K562 (cell line): ENCODE results near the gene TBRG4. TPM values are rescaled to one million over a fixed set of nuclear protein-coding genes. Genes with fewer than 3 reads are reported as not detected.

ENCODE experiments used
- ETV1 ChIP-seq: fragments of 450-650 bp; conservative IDR thresholded peaks from 2 replicates; pipeline ENCODE4 v1.6.1; 2016; ENCODE audit warnings: missing genetic modification characterization, control low read depth, low read depth, missing compliant biosample characterization
- GATAD2A ChIP-seq: fragments of 450-650 bp; IDR thresholded peaks from 2 replicates; pipeline ENCODE4 v1.6.1; 2017
- HEY1 ChIP-seq: fragments of 250-450 bp; sonication (Bioruptor Pico); IDR thresholded peaks from 2 replicates; pipeline ENCODE4 v1.5.0; 2020; ENCODE audit warnings: mild to moderate bottlenecking, moderate library complexity, borderline replicate concordance
- NFIC ChIP-seq: fragments of 450-650 bp; IDR thresholded peaks from 2 replicates; pipeline ENCODE4 v1.6.1; 2017; ENCODE audit warnings: mild to moderate bottlenecking, inconsistent platforms
- RBM15 ChIP-seq: fragments of 200-400 bp; formaldehyde crosslinking; IDR thresholded peaks from 2 replicates; pipeline ENCODE4 v1.6.1; 2018; ENCODE audit warnings: mild to moderate bottlenecking, low read length, moderate library complexity; ENCODE audit not compliant: insufficient read depth
- SRF ChIP-seq, 2 experiments: fragments of 250-450, 450-650 bp in 1 of 2; sonication (Bioruptor Pico) in 1 of 2; sonication (generic) in 1 of 2; formaldehyde crosslinking; IDR thresholded peaks; 2 replicates each; pipeline versions ENCODE4 v1.5.0 to v1.5.1; 2020 to 2022; ENCODE audit warnings: mild to moderate bottlenecking in 1 of 2, missing genetic modification reagents in 1 of 2
- ZKSCAN1 ChIP-seq: fragments of 150-350 bp; IDR thresholded peaks from 2 replicates; pipeline ENCODE4 v1.6.1; 2016; ENCODE audit warnings: low read depth, low read length
- ZNF316 ChIP-seq: fragments of 450-650 bp; IDR thresholded peaks from 2 replicates; pipeline ENCODE4 v1.6.1; 2016
- polyA plus RNA-seq, 8 experiments: library from polyadenylated mRNA; depleted of rRNA in 4 of 8; stranded (reverse) in 5 of 8; unstranded in 3 of 8; fragments of >200 nt; fragmentation: Nextera tagmentation in 2 of 8; fragmentation: Illumina TruSeq in 1 of 8; extraction: Ambion mirVana in 2 of 8; extraction: Trizol in 1 of 8; gene quantifications; 2 replicates each; pipeline versions ENCODE4 v1.2.1 to v1.2.3, GENCODE V29; 2011 to 2014; ENCODE audit warnings: inconsistent platforms in 1 of 8, missing spikeins in 1 of 8
- total RNA-seq, 7 experiments: library from RNA; depleted of rRNA in 6 of 7; stranded (reverse); fragments of >200 nt in 6 of 7; fragmentation: Illumina TruSeq in 2 of 7; extraction: Trizol in 2 of 7; gene quantifications; 2 replicates each; pipeline versions ENCODE4 v1.2.1 to v1.2.3, GENCODE V29; 2011 to 2021; ENCODE audit warnings: low replicate concordance in 1 of 7
- TF ChIP-seq, protein P1 (sequence below): fragments of 250-450 bp; sonication (Bioruptor Pico); IDR thresholded peaks from 2 replicates; pipeline ENCODE4 v1.4.0; 2020
- TF ChIP-seq, protein P2 (sequence below), 2 experiments: fragments of 200-800 bp in 1 of 2; sonication (Bioruptor generic) in 1 of 2; sonication (generic) in 1 of 2; formaldehyde crosslinking in 1 of 2; IDR thresholded peaks in 1 of 2; conservative IDR thresholded peaks in 1 of 2; 2 replicates each; pipeline versions ENCODE4 v1.5.0 to v1.6.1; 2016 to 2020; ENCODE audit warnings: missing compliant biosample characterization in 1 of 2, missing genetic modification characterization in 1 of 2, missing genetic modification reagents in 1 of 2
- TF ChIP-seq, protein P3 (sequence below): sonication (generic); formaldehyde crosslinking; IDR thresholded peaks from 2 replicates; pipeline ENCODE4 v1.8.1; 2023; ENCODE audit warnings: mild to moderate bottlenecking, missing genetic modification reagents
- TF ChIP-seq, protein P4 (sequence below): IDR thresholded peaks from 2 replicates; pipeline ENCODE4 v1.6.1; 2012; ENCODE audit warnings: low read depth, low read length, improper control_type of control experiment, borderline replicate concordance
- TF ChIP-seq, protein P5 (sequence below): fragments of 450-650 bp; formaldehyde crosslinking; IDR thresholded peaks from 2 replicates; pipeline ENCODE4 v1.4.0; 2020; ENCODE audit warnings: mild to moderate bottlenecking, moderate library complexity
- TF ChIP-seq, protein P6 (sequence below): fragments of 450-650 bp; IDR thresholded peaks from 2 replicates; pipeline ENCODE4 v1.6.1; 2014; ENCODE audit warnings: low read depth, mild to moderate bottlenecking, moderate library complexity, borderline replicate concordance

TBRG4 gene
- total and polyA plus RNA-seq, 9 of the 15 experiments (the other 6 are each of a cell fraction or from before 2014, with no cell fraction given): 11.2 to 322 (median 216) TPM

DNA sequence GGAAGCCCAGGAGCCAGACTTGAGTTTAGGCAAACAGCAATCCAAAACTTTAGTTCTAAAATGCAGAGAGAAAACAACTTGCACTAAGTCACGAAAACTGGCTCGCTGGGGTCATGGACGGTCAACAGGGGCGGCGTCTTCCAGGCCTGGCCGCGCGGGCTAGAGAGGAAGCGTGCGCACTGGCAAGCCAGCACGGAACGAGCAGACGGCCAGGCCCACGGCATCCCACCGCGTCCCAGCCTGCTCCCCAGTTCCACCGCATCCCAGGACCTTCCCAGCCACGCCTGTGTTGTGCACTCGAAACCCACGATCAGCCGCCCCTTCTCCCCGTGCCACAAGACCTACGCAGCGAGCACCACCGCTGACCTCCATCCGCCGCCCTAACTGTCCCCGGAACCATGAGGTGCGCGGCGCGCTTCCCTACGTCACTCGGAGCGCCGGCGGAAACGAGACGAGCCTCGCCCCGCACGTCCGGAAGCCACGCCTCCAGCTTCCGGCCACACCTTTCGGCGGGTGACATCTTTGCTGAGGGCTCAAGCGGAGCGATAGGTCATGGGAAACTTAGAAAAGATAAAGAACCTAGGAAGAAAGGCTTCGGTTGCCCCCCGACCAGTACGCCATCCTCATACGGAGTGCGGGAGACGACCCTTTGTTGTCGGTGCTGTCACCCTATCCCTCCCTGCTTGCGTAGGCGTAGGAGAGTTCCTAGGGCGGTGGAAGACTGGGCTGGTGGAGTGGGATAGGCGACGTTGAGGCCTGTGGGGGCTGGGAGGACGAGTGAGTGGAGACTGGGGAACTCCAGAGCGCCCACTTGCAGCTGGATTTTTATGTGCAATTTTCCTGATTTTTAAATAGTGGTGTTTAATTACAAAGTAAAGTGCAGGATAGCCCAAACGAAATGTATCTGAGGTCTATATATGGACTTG, at the start of gene TBRG4 (continued):
- TF ChIP-seq, protein P1, sequence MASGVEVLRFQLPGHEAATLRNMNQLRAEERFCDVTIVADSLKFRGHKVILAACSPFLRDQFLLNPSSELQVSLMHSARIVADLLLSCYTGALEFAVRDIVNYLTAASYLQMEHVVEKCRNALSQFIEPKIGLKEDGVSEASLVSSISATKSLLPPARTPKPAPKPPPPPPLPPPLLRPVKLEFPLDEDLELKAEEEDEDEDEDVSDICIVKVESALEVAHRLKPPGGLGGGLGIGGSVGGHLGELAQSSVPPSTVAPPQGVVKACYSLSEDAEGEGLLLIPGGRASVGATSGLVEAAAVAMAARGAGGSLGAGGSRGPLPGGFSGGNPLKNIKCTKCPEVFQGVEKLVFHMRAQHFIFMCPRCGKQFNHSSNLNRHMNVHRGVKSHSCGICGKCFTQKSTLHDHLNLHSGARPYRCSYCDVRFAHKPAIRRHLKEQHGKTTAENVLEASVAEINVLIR (CRISPR knock-in tag): peak; percentile 94
- TF ChIP-seq ZNF316: peak; percentile 78
- no peak for TF ChIP-seq GATAD2A
- TF ChIP-seq, protein P2, sequence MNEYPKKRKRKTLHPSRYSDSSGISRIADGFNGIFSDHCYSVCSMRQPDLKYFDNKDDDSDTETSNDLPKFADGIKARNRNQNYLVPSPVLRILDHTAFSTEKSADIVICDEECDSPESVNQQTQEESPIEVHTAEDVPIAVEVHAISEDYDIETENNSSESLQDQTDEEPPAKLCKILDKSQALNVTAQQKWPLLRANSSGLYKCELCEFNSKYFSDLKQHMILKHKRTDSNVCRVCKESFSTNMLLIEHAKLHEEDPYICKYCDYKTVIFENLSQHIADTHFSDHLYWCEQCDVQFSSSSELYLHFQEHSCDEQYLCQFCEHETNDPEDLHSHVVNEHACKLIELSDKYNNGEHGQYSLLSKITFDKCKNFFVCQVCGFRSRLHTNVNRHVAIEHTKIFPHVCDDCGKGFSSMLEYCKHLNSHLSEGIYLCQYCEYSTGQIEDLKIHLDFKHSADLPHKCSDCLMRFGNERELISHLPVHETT (CRISPR knock-in tag; conservative IDR thresholded peaks at IDR 0.05 in 1 of 2, IDR thresholded peaks at IDR 0.05 in 1 of 2): peak in 1 of 2 experiments; percentile 7; a peak in 2 of 4 replicates
- TF ChIP-seq HEY1 (CRISPR knock-in tag): no peak; the same call in 1 of the 2 replicates
- TF ChIP-seq, protein P3, sequence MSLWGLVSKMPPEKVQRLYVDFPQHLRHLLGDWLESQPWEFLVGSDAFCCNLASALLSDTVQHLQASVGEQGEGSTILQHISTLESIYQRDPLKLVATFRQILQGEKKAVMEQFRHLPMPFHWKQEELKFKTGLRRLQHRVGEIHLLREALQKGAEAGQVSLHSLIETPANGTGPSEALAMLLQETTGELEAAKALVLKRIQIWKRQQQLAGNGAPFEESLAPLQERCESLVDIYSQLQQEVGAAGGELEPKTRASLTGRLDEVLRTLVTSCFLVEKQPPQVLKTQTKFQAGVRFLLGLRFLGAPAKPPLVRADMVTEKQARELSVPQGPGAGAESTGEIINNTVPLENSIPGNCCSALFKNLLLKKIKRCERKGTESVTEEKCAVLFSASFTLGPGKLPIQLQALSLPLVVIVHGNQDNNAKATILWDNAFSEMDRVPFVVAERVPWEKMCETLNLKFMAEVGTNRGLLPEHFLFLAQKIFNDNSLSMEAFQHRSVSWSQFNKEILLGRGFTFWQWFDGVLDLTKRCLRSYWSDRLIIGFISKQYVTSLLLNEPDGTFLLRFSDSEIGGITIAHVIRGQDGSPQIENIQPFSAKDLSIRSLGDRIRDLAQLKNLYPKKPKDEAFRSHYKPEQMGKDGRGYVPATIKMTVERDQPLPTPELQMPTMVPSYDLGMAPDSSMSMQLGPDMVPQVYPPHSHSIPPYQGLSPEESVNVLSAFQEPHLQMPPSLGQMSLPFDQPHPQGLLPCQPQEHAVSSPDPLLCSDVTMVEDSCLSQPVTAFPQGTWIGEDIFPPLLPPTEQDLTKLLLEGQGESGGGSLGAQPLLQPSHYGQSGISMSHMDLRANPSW (CRISPR knock-in tag): no peak; the same call in 1 of the 2 replicates
- TF ChIP-seq RBM15: no peak
- peak in 1 of 2 experiments; percentile 41; a peak in 1 of 4 replicates for TF ChIP-seq SRF (CRISPR knock-in tag; IDR thresholded peaks at IDR 0.05)
- TF ChIP-seq, protein P4, sequence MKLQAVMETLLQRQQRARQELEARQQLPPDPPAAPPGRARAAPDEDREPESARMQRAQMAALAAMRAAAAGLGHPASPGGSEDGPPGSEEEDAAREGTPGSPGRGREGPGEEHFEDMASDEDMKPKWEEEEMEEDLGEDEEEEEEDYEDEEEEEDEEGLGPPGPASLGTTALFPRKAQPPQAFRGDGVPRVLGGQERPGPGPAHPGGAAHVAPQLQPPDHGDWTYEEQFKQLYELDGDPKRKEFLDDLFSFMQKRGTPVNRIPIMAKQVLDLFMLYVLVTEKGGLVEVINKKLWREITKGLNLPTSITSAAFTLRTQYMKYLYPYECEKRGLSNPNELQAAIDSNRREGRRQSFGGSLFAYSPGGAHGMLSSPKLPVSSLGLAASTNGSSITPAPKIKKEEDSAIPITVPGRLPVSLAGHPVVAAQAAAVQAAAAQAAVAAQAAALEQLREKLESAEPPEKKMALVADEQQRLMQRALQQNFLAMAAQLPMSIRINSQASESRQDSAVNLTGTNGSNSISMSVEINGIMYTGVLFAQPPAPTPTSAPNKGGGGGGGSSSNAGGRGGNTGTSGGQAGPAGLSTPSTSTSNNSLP: no peak
- TF ChIP-seq, protein P5, sequence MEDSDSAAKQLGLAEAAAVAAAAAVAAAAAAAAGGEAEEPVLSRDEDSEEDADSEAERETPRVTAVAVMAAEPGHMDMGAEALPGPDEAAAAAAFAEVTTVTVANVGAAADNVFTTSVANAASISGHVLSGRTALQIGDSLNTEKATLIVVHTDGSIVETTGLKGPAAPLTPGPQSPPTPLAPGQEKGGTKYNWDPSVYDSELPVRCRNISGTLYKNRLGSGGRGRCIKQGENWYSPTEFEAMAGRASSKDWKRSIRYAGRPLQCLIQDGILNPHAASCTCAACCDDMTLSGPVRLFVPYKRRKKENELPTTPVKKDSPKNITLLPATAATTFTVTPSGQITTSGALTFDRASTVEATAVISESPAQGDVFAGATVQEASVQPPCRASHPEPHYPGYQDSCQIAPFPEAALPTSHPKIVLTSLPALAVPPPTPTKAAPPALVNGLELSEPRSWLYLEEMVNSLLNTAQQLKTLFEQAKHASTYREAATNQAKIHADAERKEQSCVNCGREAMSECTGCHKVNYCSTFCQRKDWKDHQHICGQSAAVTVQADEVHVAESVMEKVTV (CRISPR knock-in tag): no peak
- peak; percentile 75 for TF ChIP-seq ZKSCAN1
- TF ChIP-seq, protein P6, sequence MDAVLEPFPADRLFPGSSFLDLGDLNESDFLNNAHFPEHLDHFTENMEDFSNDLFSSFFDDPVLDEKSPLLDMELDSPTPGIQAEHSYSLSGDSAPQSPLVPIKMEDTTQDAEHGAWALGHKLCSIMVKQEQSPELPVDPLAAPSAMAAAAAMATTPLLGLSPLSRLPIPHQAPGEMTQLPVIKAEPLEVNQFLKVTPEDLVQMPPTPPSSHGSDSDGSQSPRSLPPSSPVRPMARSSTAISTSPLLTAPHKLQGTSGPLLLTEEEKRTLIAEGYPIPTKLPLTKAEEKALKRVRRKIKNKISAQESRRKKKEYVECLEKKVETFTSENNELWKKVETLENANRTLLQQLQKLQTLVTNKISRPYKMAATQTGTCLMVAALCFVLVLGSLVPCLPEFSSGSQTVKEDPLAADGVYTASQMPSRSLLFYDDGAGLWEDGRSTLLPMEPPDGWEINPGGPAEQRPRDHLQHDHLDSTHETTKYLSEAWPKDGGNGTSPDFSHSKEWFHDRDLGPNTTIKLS: no peak
- peak; percentile 99 for TF ChIP-seq ETV1 (tag)
- peak; percentile 60 for TF ChIP-seq NFIC
